Muscle layer of duodenum (tissue), 2 donors: ENCODE measurements around the gene SULT1C2.

Experiments used
- H3K27ac ChIP-seq: one replicate; pipeline ENCODE4 v1.7.0; 2013; ENCODE audit warnings: mild to moderate bottlenecking, low read length
- H3K27me3 ChIP-seq: one replicate; pipeline ENCODE4 v1.7.0; 2013; ENCODE audit warnings: low read depth, mild to moderate bottlenecking, control low read depth, low read length
- H3K36me3 ChIP-seq, 2 donors: one replicate each; pipeline ENCODE4 v1.7.0; 2013; ENCODE audit warnings: low read length in 2 of 2, control low read depth in 1 of 2, mild to moderate bottlenecking in 1 of 2; ENCODE audit not compliant: insufficient read depth in 2 of 2, control insufficient read depth in 1 of 2
- H3K4me1 ChIP-seq, 2 donors: one replicate each; pipeline ENCODE4 v1.7.0; 2013; ENCODE audit warnings: low read length in 2 of 2, mild to moderate bottlenecking in 2 of 2, control low read depth in 1 of 2, moderate library complexity in 1 of 2; ENCODE audit not compliant: insufficient read depth in 2 of 2, control insufficient read depth in 1 of 2
- H3K4me3 ChIP-seq, 2 donors: one replicate each; pipeline ENCODE4 v1.7.0; 2013; ENCODE audit warnings: low read length in 2 of 2, low read depth in 1 of 2, mild to moderate bottlenecking in 1 of 2
- H3K9me3 ChIP-seq, 2 donors: one replicate each; pipeline ENCODE4 v1.7.0; 2013; ENCODE audit warnings: low read length in 2 of 2, control low read depth in 1 of 2, mild to moderate bottlenecking in 1 of 2; ENCODE audit not compliant: control insufficient read depth in 1 of 2
- donor health status: healthy.

SULT1C2 gene

DNA sequence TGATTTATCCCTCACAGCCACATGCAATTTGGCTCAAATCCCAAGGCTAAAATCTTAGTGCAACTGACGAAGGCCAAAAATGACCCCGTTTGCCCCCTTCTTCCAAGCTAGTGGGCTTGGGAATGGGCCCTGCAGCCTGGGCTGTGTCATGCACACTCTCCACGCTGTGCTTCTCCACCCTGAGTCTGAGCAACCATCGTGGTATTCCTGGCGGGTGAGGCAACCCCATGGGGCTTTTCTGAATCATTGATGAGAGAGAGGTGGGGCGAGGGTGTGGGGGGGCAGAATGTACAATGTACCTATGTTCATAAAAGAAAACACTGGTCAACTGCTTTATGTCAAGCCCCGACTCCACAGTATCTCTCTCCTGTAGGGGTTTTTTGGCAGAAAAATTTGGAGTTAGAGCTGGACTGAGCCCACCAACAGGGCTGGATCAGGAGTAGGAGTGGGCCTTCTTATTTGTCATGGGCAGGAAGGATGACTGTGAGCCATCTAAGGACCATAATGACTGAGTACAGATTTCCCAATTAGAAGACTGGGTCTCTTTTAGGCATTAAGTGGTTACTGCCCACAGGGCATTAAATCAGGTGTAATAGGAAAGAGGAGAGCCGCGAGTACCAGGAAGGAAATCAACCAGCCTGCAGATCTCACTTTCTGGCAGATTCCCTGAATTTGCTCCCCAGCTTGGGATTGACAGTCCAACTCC, 8.9 kb downstream of the SULT1C2 start:
- Histone ChIP-seq H3K9me3 (no peaks in the 10 kb centered on the region), H3K4me3 (no peak overlapping the region), H3K36me3 (no peaks in the 10 kb centered on the region), H3K27me3 (no peaks in the 10 kb centered on the region), H3K27ac (no peak overlapping the region), H3K4me1 (no peaks in the 10 kb centered on the region)

GRCh38 chr2:108301558-108301957, 12.9 kb downstream of the SULT1C2 start:
- no peaks in the 10 kb centered on the region for H3K4me1 ChIP-seq
- H3K4me3 ChIP-seq: no peak overlapping the region
- H3K27me3 ChIP-seq: no peaks in the 10 kb centered on the region
- H3K27ac ChIP-seq: no peak overlapping the region
- no peaks in the 10 kb centered on the region for H3K9me3 ChIP-seq
- H3K36me3 ChIP-seq: no peaks in the 10 kb centered on the region

- Histone ChIP-seq H3K4me1 (no peaks in the 10 kb centered on the region), H3K4me3 (no peak overlapping the region), H3K27ac (no peak overlapping the region), H3K9me3 (no peaks in the 10 kb centered on the region), H3K27me3 (no peaks in the 10 kb centered on the region), H3K36me3 (no peaks in the 10 kb centered on the region)
Observed at GRCh38 chr2:108304975-108305374, 16.3 kb downstream of the SULT1C2 start.

DNA sequence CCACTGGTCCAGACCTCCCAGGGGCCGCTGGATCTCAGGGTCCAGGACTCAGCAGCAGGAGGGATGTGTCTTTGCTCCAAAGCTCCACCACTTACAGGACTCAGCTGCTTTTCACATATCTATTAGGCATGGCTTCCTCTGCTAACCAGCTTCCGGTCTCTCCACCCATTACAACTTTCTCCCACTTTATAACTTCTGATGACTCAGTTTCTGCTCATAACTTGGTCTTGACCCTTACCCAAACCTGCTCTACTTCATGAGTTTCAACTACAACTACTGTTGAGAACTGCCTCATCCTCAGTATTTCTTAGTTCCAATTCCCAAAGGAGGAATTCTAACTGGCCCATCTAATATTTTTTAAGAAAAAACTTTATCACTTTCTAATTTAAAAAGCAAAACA, 17.2 kb downstream of the SULT1C2 start:
- no peaks in the 10 kb centered on the region for H3K4me1 ChIP-seq
- H3K9me3 ChIP-seq: no peaks in the 10 kb centered on the region
- H3K4me3 ChIP-seq: no peak overlapping the region
- H3K27ac ChIP-seq: no peak overlapping the region
- H3K36me3 ChIP-seq: no peaks in the 10 kb centered on the region
- no peaks in the 10 kb centered on the region for H3K27me3 ChIP-seq

- Histone ChIP-seq H3K9me3 (no peaks in the 10 kb centered on the region), H3K27me3 (no peaks in the 10 kb centered on the region), H3K27ac (no peak overlapping the region), H3K36me3 (no peaks in the 10 kb centered on the region), H3K4me1 (no peaks in the 10 kb centered on the region), H3K4me3 (no peak overlapping the region)
Observed at GRCh38 chr2:108309903-108310302, 21.2 kb downstream of the SULT1C2 start.

- no peaks in the 10 kb centered on the region for H3K36me3 ChIP-seq
- no peaks in the 10 kb centered on the region for H3K9me3 ChIP-seq
- no peak overlapping the region for H3K27ac ChIP-seq
- no peak overlapping the region for H3K4me3 ChIP-seq
- no peaks in the 10 kb centered on the region for H3K4me1 ChIP-seq
- H3K27me3 ChIP-seq: no peaks in the 10 kb centered on the region
Observed at GRCh38 chr2:108314586-108315296, 26.0 kb downstream of the SULT1C2 start.

- Histone ChIP-seq H3K9me3 (no peaks in the 10 kb centered on the region), H3K27ac (no peak overlapping the region), H3K4me3 (no peak overlapping the region), H3K27me3 (no peaks in the 10 kb centered on the region), H3K4me1 (no peaks in the 10 kb centered on the region), H3K36me3 (no peaks in the 10 kb centered on the region)
Observed at GRCh38 chr2:108315444-108315934, 26.8 kb downstream of the SULT1C2 start.

DNA sequence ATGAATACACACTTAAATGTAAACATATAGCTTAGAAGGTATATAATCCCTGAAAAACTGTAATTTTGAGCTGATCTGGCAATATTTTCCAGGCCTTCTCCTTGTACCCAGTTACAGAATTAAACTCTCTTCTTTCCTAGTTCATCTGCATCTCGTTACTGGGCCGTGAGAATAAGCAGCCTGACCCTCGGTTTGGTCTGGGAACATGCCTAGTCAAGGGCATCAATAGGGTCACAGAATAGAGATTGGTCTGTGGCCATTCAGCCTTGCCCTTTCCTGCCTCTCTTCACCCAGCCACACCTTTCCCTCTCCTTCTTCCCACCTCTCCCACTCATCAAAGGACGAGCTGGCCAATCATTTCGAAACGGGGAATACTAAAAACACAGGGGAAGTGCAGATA, 27.3 kb downstream of the SULT1C2 start:
- no peaks in the 10 kb centered on the region for H3K36me3 ChIP-seq
- H3K27me3 ChIP-seq: no peaks in the 10 kb centered on the region
- no peak overlapping the region for H3K27ac ChIP-seq
- no peaks in the 10 kb centered on the region for H3K4me1 ChIP-seq
- no peak overlapping the region for H3K4me3 ChIP-seq
- H3K9me3 ChIP-seq: no peaks in the 10 kb centered on the region

- Histone ChIP-seq H3K27me3 (no peaks in the 10 kb centered on the region), H3K36me3 (no peaks in the 10 kb centered on the region), H3K9me3 (no peaks in the 10 kb centered on the region), H3K4me1 (no peaks in the 10 kb centered on the region), H3K4me3 (no peak overlapping the region), H3K27ac (no peak overlapping the region)
Observed at GRCh38 chr2:108316461-108317258, 28.0 kb downstream of the SULT1C2 start.

GRCh38 chr2:108320326-108320922, 31.7 kb downstream of the SULT1C2 start:
- no peaks in the 10 kb centered on the region for H3K9me3 ChIP-seq
- H3K27me3 ChIP-seq: no peaks in the 10 kb centered on the region
- H3K36me3 ChIP-seq: no peaks in the 10 kb centered on the region
- no peak overlapping the region for H3K27ac ChIP-seq
- no peaks in the 10 kb centered on the region for H3K4me1 ChIP-seq
- no peak overlapping the region for H3K4me3 ChIP-seq

- Histone ChIP-seq H3K36me3 (no peaks in the 10 kb centered on the region), H3K4me1 (no peaks in the 10 kb centered on the region), H3K27ac (no peak overlapping the region), H3K4me3 (no peak overlapping the region), H3K27me3 (no peaks in the 10 kb centered on the region), H3K9me3 (no peaks in the 10 kb centered on the region)
Observed at GRCh38 chr2:108323619-108324018, 34.9 kb downstream of the SULT1C2 start.
